Activated CD4-positive, alpha-beta T cell treated with anti-CD3 and anti-CD28 coated beads for 4 hours (primary cell): ENCODE results near the gene MEG3.
"Not testable (repeated sequence)": the region's sequence is repeated elsewhere in the genome, so short reads cannot be mapped to it uniquely, and the experiment has no call there.

Experiments used
- DNase-seq, 2 donors: peaks; one replicate each; pipeline ENCODE4 v3.0.0-alpha.2; 2020

MEG3 gene

DNA sequence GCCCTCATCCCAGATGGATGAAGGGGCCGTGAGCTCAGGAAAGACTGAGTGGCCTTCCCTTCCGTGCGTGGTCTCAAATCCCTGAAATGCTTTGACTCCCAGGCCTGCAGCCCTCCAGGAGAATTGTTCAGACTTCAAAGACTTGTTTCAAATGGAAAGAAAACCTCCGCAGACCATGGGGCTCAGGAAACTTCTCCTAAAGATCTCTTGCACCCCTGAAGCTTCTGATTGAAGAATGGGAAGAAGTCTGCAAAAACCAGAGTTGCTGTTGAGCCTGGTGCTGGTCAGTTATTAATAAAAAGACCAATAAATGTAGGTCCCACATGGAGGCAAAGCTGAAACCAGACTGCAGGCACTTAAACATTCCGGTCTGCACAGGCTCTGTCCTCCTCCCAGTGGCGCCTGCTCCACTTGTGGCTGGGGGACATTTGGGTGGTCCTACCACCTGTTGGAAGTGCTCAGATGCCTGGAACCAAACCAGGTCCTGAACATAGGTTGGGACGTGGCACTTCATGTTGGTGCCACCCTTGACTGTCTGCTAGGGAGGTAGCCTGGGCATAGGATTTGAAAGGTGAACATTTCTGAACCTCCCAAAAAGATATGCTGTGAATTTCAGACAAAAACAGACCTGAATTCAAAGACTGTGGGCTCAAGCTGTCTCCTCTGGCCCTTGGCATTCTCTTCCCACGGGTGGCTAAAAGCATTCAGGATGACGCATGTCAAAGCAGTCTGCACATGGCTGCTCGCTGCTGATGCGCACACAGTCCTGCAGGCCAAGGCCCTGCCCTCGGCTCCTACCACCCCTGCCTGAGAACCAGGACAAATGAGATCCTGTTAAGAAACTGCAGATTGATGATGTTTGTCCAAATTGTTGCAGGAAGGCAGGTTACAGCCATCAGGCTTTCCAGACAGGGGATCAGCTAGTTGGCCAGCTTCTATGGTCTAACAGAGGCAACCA, 36.2 kb upstream of the MEG3 start:
- no peak for DNase-seq

DNA sequence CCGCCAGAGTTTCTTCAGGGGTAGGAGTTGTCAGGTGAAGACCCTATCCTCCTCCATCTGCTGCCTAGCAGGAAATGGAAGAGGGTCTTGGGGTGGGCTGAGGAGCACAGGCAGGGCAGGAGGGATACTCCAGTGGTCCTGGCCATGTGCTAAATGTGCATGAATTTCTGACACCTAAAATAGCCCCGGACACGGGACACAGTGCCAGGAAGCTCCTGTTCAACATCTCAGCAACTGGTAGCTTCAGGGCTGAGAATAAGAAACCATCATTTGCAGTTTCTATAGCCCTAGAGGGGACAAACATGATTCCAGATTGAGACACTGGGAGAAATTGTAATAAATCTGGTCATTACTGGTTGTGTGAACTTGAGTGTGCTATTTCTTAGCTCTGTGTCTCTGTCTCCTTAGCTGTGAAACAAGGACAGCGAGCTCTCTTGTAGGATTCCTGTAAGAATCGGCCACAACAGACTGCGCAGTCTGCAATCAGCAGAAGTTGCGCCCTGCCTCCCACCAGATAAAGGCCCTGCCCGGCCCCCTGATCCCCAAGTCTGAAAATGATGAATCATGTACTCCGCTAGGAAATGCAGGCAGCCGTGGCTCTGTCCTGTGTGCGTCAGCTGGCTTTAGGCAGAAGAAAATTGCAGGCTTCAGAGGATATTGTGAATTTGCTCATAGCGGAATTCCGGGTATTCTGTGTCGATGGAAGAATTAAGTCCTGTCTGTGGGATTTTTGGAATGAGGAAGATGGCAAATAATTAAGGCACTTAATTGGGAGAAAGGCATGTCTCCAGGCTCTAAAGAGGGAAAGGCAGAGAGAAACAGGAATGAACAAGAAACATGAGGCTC, 35.2 kb upstream of the MEG3 start:
- DNase-seq: no peak

- DNase-seq: no peak
These were observed 34.6 kb upstream of the MEG3 start for GRCh38 chr14:100791348-100791735.

GRCh38 chr14:100791995-100792394, 33.9 kb upstream of the MEG3 start:
- DNase-seq: no peak

DNA sequence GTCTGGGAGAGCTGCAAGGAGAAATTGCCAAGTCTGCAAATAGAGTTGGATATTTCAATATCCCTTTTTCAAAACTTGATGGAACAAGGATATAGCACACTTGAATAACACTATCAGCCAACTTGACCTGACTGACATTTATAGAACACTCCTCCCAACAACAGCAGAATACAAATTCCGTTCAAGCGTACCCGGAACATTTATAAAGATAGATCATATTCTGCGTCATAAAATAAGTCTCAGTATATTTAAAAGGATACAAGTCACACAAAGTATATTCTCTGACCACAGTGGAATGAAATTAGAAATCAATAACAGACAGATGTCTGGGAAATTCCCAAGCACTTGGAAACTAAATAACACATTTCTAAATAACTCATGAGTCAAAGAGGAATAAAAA, 29.0 kb upstream of the MEG3 start:
- DNase-seq: no peak

- DNase-seq: no peak
These were observed 25.9 kb upstream of the MEG3 start for GRCh38 chr14:100800041-100800440.

GRCh38 chr14:100801433-100801832, 24.5 kb upstream of the MEG3 start:
- DNase-seq: not testable (repeated sequence)

- no peak for DNase-seq
These were observed 23.7 kb upstream of the MEG3 start for GRCh38 chr14:100802179-100802578.

DNA sequence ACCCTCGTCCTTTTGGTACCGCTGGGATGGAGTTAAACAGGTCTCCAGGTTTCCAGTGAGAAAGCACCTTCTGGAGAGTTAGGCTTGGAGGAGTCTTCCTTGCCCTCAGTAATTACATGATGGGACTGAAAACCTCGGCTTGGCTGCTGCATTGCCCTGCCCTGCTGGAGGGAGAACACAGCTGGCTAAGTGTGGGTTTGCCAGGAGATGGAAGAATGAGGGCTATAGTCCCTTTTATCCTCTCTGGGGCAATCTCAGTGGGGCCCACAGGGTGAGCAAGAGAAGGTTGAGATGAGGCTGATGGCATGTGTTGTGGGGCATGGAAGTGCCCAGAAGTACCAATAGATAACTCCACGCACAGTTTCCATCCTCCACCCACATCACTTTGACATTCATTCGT, 23.2 kb upstream of the MEG3 start:
- no peak for DNase-seq

- DNase-seq: no peak
These were observed 22.7 kb upstream of the MEG3 start for GRCh38 chr14:100803226-100803625.

- no peak for DNase-seq
These were observed 22.2 kb upstream of the MEG3 start for GRCh38 chr14:100803676-100804075.

GRCh38 chr14:100804138-100804537, 21.8 kb upstream of the MEG3 start:
- no peak for DNase-seq

DNA sequence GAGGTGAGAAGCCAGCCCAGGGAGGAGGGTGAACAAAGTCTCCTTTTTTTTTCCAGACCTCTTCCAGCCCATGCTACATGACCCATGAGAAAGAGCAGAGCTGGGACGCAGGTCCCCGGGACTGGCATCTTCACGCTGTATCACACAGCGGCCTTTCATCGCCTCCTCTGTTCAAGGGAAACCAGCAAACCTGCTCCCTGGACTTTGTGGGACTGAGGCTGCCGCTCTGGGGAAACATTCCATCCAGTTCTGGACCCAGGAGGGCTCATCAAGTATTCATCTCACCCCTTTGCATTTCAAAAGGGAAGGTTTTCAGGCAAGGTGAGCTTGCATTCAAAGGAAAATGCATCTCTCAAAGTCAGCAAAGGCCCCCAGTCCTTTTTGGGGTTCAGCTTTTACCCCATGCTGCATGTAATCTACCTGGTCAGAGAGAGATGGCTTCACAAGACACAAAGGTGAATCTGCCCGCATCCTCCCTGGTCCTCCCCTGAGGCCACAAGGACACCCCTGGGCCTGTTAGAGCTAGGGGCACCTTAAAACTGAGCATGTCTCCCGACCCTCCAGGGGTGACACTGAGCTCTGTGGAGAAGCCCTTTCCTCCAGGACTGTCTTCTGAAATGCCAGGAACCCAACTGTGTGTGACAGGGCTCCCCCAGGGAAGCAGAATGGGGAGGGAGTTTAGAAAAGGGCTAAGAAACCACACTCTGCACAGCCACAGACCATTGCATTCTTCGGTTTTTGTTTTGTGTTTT, 21.2 kb upstream of the MEG3 start:
- no peak for DNase-seq

- DNase-seq: no peak
These were observed 19.5 kb upstream of the MEG3 start for GRCh38 chr14:100806386-100806785.

GRCh38 chr14:100807496-100807895, 18.4 kb upstream of the MEG3 start:
- DNase-seq: no peak

DNA sequence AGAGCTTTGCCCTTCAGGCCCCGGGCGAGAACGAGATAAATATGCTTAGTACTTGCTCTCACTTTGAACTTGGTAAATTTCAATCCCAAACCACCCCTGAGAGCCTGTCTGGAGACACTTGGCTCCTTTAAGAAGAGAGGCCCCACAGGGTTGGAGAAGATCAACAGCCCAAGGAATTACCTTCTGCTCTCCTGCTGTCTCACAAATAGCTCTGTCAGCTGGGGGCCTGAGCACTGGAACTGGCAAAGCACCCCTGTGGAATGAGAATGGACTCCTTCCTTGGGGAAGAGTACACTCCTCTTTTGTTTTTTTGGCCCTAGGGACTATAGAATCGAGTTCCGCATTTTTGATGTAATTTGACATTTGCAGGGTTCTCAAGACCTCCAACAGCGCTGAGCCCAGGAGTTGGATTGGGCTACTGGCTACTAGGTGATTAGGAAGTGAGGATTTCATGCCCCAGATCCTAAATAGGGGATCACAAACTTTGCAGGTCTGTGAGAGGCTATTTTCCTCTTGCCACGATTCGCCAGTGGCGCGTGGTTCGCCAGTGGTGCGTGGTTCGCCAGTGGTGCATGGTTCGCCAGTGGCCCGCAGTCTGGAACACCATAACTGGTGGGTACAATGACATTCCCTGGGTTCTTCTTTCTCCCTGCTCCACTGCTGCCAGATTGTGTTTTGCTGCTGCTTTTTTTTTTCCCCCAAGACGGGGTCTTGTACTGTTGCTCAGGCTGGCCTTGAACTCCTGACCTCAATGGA, 17.8 kb upstream of the MEG3 start:
- DNase-seq: no peak

GRCh38 chr14:100810435-100810834, 15.5 kb upstream of the MEG3 start:
- no peak for DNase-seq

GRCh38 chr14:100810861-100811461, 15.0 kb upstream of the MEG3 start:
- no peak for DNase-seq

GRCh38 chr14:100813291-100813690, 12.6 kb upstream of the MEG3 start:
- DNase-seq: no peak

GRCh38 chr14:100815478-100816285, 10.2 kb upstream of the MEG3 start:
- DNase-seq: no peak
